AML-193 (cell line): ENCODE measurements around the gene CACNA2D2.

Source experiments
- DNase-seq, 2 experiments: peaks; one replicate each; lab custom pipeline; 2025; lab: John Stamatoyannopoulos, UW

CACNA2D2 gene

DNA sequence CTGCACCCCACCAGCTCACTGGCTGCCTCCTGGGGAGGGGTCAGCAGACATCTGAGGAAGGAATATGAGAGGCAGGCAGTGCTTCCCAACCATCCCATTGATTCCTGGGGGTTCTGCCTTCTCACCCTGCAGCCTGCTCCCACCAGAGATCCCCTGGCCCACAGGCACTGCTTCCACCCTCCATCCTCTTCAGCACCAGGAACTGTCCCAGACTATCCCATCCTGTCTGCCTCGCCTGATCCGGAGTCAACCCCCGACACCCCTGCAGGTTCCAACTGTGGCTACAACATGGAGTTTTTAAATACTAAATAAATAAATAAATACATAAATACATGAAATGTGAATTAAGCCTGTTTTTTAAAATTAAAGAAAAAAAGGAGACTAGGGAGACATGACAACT is 43.6 kb downstream of the CACNA2D2 start:
- DNase-seq: no peak

DNA sequence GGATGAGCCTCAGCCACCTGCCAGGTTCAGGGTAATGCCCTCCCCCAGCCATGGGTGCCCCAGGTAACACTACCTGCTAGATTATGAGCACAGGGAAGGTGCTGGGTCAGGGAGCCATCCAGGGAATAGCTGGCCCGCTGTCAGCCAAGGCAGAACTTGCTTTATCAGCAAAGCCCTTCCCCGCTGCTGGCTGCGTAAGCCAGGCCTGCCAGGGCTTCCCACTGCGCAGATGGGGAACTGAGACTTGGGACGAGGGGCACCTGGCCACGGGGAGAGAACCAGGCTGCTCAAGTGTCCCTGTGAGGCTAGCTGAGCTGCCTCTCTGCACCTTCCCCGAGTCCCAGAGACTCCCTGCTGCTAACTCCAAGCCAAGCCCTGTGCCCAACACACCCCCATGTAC is 45.4 kb downstream of the CACNA2D2 start:
- DNase-seq: no peak

DNA sequence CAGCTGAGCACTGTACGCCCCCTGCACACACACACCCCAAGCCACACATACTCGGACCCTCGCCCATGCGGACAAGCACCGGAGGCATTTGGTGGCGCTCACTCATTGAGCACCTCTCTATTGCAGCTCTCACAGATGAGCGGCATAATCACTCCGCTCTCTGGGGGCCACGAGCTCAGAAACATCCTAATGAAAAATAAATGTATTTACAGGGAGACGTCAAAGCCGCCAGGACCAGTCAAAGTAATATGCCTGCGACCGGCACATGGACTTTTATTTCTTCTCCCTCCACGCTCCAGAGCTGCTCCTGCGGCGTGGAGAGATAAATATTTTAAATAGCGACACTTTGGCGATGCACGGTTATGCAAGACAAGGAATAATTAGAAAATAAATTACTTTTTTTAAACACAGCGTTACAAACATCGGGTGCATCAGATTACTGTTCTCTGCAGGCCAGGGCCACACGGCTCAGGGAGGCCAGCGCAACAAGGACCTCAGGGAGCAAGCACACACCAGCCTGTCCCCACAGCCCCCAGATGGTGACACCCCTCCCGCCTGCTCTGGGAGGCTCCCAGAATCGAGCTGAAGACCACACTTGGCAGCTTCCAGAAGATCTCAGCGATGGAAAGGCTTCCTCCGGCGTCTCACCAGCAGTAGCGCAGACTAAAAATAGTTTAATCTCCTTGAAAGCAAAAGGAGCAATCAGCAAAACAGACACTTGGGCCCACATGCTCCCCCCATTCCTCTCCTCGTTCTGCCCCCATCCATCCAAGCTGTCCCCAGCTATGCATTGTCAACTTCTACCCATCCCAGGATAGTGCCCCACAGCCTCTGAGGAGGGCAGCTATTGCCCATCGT is 48.0 kb downstream of the CACNA2D2 start:
- DNase-seq: no peak

DNA sequence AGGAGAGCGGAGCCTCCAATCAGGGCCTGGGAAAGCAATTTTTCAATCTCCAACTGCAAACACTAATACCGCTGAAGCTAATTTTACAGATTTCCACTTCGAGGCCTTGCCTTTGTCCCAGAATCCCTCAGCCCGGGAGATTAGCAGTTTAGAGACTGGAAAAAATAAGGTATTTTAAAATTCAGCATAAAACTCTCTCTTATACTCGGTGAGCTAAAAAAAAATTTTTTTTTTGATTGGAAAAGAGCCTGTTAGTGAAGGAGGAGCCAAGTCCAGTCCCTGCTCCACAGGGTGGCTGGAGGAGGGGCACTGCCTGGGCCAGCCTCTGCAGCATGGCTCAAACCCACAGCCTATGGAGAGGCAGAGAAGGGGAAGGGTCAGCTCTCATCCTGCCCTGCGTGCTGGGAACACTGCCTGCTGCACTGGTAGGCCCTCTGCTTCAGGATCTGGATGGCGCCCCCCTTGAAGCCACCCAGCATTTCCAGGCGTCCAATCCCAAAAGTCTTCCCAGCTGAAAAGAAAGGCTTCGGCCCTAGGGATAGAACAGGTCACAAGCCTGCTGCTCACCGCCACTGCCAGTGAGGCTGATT is 48.9 kb downstream of the CACNA2D2 start:
- DNase-seq: no peak

DNA sequence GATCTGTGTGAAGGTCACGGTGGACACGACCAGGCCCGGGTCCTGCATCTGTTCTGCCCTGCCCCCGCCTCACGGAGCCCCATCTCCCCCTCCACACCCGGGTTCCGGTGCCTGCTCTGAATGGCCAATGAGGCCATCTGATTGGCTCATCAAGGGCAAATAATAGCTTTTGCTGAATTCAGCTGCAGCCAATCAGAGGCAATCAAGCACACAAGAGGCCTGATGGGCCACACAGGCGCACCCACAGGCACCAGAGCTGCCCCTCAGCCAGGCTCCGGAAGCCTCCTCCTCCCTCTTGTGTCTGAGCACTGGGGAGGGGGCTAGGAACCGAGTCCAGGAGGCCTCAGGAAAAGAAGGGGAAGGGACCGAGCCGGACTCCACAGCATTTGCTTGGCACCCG is 49.5 kb downstream of the CACNA2D2 start:
- DNase-seq: no peak

DNA sequence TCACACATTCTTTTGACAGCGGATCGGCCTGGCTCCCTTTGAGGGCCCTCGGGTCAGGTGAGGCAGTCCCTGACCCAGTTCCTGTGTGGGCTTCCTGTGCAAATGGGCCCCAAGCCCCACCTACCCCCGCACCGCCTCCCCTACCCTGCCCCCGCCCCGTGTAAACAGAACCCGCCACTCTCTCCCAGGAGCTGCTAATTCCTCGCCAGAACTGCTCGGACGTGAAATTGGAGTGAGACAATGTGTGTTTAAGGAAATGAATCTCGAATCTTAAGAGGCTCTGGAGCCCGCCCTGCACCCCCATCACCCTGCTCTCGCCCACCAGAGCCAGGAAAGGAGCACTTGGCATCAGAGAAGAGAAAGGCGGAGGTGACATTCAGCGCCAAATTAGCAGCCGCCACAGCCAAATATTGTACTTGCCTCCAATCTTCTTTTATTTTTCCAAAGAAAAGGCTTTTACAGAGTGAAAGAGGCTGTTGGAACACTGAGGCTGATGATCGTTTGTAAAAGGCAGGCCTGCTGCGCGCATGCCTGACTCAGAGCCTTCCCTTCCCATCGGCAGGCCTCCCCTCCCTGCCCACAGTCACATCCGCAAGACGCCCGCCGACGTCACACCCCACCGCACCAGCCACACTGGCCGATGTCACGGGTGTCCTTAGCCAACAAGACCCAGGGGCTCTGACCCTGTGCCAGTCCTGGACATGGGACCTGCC is 53.1 kb downstream of the CACNA2D2 start:
- no peak for DNase-seq

DNA sequence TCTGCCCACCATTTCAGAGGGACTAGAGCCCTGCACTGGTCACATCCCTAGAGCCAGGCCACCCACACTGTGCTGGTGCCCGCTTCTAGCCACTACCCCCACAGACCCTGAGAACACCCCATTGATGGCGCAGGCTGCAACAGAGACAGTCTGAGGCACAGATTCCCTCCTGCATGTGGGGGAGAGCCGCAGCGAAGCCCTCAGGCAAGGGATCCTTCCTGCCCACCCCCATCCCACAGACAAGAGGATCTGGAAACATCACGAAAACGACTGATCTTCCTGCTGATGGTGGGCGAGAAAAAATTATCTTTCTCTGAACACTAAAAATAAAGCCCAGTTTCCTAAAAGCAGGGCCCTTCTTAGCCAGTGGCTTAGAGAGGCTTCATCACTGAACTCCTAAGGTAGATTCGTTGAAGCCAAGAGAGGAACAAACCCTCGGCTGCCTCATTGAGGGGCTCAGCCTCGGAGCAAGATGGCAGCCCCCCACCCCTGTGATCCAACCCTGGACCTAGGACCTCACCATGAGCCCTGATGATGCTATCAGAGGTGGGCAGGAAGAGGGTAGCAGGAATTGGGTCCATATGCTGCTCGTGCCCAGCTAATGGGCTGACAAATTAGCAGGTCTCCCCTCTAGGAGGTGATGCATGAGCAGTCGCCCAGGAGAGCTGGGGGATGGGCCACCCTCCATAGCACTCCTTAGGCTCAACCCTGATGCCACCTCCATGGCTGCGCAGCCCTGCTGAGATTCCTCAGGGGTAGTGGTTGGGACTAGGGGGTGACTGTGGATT is 54.5 kb downstream of the CACNA2D2 start:
- no peak for DNase-seq

GRCh38 chr3:50447290-50447840 is 56.1 kb downstream of the CACNA2D2 start:
- DNase-seq: no peak

DNA sequence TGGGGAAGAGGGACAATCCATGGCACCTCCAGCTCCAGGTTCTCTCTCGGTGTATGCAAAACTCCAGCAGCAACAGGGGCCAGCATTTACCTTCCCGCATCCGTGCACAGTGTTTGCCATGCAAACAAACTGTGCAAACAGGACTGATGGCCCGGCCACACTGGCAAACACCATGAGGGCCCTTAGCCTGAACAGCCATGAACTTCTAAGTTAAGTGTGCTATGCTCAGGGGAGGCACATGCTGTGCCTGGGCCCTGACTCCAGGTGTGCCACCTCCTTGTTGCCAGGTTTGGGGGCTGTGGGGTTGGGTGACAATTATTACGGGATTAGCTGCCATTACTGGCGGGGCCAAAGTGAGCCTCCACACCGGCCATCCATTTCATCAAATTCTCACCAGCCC is 57.5 kb downstream of the CACNA2D2 start:
- DNase-seq: no peak

DNA sequence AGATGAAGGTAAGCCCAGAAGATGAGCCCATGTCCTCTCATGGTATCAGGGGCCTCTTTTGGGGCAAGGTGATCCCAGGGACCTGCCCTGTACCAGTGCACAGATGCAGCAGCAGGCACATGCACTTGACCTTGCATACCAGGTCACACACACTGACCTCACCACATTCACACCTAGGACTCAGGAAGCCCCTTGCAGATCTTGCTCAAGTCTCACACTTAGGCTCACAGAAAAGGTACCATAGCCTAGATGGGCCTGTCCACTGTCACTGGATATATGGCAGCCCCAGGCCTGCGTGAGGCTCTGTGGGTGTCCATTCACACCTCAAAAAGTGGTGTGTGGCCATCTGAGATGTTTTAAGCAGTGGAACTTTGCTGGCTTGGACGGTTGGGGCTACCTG is 58.7 kb downstream of the CACNA2D2 start:
- DNase-seq: no peak

DNA sequence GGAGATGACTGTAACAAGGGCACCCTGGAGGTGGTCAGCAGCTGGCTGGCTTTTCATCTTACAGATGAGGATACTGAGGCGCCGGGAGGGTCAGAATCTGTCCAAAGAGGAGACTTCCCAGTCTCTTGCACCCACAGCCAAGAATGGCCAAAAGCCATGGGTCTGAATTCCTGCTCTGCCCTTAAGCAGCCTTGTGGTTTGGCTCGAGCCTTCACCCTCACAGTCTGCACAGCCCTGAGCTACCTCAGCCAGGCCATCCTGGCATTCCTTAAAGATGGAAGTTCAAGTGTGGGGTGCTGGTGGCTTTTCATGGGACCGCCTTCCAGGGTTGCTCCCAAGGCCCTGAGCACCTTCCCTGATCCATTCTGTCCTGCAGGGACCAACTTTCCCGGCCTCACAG is 59.2 kb downstream of the CACNA2D2 start:
- DNase-seq: no peak

- no peak for DNase-seq
Measured at GRCh38 chr3:50442945-50443579, 60.4 kb downstream of the CACNA2D2 start.

GRCh38 chr3:50441424-50442217 is 61.8 kb downstream of the CACNA2D2 start:
- no peak for DNase-seq

DNA sequence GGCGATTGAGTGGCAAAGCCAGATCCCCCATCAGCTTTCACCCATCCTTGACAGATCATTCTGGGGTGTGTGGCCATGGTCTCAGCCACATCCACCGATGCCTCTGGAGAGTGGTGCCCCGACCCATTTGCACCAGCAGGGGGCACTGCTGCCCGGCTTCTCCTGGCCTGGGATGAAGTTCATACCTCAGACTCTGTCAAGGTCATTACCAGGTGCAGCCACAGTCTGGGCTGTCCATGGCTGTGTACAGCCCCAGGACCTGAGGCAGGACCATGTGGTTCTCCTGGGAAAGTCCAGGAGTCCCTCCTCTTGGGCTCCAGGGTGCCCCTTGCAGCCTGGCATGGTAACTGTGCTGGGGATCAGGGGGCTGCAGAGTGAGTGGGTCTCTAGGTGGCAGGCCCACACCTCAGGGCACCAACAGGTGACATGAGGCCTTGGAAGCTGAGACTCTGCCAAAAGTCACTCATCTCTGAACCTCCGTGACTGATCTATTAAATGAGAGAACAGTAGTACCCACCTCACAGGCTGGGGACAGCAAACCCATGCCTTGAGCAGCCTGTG is 67.2 kb downstream of the CACNA2D2 start:
- DNase-seq: peak; percentile 15 to 55

DNA sequence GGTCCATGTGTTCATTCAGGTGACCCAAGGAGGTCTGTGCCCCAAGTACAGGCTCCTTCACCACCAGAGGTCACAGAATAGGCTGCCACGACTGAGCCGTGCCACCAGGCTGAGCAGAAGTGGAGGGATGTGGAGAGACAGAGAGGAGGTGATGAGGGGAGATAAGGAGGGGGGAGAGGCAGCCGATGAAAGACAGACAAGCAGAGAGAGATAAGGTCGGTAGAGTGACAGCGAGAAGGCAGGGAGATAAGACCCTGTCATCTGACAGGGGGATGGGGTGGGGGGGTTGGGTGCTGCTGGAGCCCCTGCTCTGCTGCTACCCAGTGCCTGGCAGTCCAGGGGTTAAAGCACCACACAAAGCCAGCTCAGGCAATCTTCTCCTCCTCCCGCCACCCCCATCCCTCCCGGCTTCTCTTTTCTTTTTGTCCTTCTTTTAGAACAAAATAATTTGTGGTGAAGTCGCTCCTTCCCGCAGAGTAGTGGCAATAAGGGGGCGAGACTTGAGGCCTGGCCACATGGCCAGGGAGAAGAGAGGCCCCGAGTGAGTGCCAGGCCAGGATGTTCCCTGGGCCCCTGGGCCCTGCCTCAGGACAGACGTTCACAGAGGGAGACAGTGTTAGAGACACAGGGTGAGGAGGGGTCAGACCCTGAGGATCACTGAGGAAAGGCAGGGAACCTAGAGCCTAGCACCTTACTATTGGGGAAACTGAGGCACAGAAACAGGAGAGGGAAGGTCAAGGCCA is 67.9 kb downstream of the CACNA2D2 start:
- no peak for DNase-seq

DNA sequence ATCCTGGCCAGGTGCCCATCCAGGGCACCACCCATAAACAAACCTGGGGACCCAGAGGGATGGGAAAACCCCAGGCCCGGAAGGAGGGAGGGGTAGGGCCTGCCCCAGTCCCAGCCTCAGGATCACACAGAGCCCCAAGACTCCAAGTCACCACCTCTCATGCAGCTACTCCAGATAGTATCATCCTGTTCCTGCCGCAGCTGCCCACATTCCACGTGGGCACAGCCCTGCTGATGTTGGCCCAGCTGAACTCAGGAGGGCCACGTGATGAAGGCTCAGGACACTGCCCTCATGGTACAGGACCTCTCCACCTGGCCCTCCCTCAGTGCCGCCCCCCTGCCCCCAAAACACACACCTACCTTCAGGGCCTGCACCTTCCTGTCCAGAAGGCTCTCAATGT is 69.5 kb downstream of the CACNA2D2 start:
- DNase-seq: no peak

DNA sequence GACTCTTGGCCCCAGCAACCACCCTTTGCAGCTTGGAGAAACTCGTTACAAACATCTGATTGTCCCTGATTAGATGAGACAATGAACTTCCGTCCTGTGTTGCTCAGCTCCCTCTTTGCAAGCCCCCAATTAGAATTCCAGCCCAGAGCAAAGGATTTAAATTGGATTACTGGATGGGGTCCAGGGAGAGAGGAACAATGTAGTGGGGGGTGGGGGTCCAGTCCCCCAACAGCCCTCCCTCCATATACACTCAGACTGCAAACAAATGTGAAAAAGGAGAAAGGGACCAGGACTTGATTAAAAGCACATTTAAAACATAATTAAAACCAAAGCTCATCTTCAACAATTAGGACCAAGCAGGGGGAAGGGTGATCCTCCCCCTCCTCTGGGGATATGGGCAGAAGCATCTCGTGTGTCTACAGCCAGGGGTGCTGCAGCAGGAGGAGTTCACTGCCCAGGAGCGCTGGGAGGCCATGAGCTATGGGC is 72.4 kb downstream of the CACNA2D2 start:
- DNase-seq: no peak

DNA sequence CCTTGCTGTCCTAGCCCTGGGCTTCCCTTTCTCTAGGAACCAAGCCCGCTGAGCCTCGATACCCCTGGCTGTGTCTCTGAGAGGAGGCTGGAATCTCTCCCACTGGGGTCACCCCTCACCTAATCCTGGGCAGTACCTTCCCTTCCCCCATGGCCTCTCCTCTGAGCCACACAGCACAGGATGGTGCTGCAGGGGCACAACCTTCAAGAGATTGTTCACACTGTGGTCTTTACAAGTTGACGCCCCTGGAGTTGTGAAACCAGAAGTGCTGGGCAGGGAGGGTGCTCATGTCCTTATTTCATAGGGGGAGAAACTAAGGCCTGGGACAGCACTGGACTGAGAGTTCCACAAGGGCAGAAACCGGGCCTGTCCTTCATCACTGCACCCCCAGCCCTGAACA is 73.2 kb downstream of the CACNA2D2 start:
- DNase-seq: no peak

DNA sequence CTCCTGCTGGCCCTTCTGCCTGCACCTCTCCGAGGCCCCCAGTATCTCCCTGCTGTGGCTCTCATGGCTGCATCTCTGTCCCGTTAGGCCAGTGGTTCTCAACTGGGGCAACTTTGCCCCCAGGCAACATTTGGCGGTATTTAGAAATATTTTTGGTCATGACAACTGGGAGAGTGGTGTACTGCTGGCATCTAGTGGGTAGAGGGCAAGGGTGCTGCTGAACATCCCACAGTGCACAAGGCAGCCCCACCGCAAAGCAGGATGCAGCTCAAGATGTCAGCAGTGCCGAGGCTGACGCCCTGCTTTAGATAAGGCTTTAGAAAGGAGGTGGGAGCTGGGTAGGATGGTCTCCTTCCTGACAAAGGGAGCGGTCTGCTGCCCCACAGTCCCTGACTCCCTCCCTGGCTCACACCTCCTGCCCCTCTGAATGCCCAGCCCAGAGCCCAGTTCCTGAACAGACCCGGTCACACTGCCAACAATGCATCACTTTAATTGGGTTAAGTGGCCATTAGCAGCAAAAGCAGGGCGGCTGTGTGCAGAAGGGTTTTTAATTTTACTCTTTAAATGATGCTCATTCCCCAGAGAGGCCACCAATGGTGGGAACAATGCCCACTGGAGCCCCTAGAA is 75.3 kb downstream of the CACNA2D2 start:
- DNase-seq: no peak
